Stimulated activated CD4-positive, alpha-beta T cell treated with anti-CD3 and anti-CD28 coated beads, Interleukin-1b, Interleukin-23, amount 100 ng/mL, for 48 hours (primary cell): ENCODE measurements around the gene PTN.
"Not testable (repeated sequence)": the region's sequence is repeated elsewhere in the genome, so short reads cannot be mapped to it uniquely, and the experiment has no call there.

Experiments
- DNase-seq: peaks from one replicate; pipeline ENCODE4 v3.0.0-alpha.2; 2020

PTN gene

DNA sequence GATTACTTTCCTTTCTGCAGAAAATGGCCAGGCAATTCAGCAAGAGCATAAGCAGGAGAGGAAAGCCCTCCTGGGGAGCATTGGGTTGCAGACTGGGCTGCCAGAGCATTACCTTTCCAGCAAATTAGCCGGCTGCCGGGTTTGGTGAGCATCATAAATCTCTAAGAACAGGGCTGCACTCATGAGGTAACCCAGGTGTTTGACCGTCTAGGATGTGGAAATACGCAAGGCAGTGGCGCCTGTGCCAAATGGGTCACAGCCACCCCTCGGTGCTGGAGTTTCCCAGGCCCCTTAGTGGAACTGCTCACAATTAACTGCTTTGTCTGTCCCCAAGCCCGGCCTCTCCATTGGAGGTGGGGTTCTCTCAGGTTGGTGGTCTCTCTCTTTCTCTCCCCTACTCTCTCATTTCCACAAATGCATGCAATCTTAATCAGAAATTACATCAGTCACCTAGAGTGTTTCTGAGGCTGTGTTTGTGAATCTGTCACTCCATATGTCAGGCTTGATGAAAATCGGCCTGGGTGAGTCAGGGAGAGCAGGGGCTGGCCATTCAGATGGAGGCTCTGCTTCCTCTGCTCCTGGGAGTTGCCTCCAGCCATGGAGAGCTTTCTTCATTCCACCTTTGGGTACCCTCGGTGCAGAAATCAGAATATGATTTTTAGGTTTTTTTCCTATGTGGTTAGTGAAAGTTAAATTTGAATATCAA is 26.7 kb downstream of the PTN start:
- no peak for DNase-seq

DNA sequence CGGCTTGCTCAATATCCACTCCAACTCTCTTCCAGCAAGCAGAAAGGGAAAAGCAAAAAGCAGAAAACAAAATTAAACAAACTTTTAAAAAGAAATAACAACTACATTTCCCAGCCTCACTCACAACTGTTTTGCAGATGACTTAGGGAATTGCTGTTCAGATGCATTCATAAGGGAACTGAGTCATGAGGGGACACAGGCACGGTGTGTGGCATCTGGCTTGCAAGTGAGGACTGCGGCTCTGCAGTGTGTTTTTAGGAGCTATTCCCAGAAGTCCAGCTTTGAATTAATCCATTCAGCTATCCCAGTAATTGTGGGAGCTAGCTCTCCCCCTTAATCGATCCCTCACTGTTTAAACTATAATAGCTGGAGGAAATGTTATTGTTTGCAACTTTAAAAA is 30.3 kb downstream of the PTN start:
- DNase-seq: no peak

GRCh38 chr7:137306748-137307147 is 36.8 kb downstream of the PTN start:
- DNase-seq: no peak

- DNase-seq: no peak
Observed at GRCh38 chr7:137305901-137306621, 37.5 kb downstream of the PTN start.

- no peak for DNase-seq
Observed at GRCh38 chr7:137304624-137305235, 38.8 kb downstream of the PTN start.

DNA sequence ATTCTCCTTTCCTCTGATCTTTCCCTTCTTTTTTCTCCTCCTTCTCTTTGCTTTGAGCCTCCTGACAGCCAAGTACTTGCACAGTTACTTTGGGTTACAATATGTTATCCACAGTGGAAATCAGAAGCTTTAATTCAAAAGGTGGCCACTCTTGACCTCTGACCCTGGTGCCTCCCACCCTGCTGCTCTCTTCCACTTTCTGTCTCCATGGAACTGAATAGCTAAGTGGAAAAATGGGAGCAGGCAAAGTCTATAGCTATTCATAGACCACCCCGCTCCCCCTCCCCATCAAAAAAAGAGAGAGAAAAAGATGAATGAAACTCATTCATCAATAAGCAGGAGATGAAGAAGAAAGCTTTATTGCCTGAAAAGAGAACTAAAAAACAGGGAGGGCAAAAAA is 39.4 kb downstream of the PTN start:
- no peak for DNase-seq

- no peak for DNase-seq
Observed at GRCh38 chr7:137302081-137302480, 41.5 kb downstream of the PTN start.

DNA sequence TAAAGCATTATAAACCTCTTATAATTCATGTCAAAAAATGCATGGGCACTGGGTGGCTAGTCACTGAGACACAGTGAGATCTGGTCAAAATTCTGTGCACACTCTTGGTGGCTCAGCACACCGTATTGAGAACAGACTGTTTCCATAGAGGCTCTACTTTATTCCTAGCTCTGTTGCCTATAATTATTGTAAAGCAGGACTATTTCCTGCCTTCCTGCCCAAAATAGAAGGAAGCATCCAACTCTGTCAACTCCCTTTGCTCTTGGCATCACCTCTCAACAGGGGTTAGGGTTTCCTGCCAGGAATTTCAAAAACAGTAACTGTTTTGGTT is 45.1 kb downstream of the PTN start:
- no peak for DNase-seq

- no peak for DNase-seq
Observed at GRCh38 chr7:137297551-137298463, 45.7 kb downstream of the PTN start.

DNA sequence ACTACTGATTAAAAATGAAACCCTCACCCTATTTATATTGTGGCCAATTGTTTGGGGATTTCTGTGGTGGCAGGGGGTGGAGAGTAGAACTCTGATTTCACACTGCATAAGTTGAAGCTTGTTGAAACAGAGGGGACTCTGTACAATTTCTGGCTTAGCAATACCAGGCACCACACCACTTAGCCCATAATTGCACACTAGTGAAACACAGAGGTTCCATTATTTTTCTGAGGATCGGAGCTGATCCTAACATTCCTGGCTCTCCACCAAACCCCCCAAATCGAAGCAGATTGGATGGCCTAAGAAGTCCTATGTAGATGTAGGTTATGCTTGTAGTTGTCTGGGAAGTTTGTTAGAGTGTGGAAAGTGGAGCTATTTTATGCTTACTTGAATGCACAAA is 47.0 kb downstream of the PTN start:
- no peak for DNase-seq

GRCh38 chr7:137295739-137296324 is 47.7 kb downstream of the PTN start:
- no peak for DNase-seq

DNA sequence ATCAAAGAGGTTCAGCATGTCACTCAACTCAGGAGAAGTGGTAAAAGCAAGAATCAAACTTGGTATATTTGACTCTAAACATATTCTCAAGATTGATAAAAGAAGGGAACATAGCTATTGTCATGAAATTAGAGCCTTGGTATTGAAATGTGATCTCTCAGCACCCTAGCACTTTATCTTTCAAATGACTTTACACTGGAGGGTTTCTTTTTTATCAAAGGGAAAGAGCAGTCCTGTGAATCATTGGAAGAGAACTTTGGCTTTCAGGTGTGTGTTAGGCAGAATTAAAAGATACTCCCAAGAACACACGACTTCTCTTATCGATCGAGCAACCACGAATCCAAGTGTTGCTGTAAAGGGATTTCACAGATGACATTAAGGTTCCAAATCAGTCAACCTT is 54.4 kb downstream of the PTN start:
- DNase-seq: no peak

DNA sequence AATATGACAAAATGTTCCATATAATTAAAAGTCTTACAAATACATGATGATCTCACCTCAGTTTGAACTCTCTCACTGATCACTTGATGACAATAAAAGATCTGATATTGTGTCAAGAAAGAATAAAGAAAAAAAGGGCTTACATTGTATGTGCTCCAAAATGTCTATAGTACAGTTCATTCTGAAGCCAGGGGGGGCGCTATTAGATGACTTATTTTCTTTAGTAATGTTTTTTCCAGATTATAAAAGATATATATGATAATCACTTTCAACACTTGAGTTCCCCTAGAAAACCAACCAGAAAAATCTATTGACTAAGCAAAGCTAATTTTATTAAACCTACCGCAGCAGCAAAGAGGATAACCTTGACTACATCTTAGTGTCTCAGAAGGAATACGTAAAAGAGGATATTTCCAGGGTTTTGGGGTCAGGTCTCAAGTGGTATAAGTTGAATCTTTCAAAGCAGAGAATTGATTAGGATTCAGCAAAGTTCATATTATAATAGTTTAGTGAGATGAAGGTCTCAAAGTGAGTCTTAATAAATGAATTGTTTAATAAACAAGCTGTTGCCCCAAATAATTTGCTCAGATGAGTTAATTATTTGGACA is 55.8 kb downstream of the PTN start:
- no peak for DNase-seq

- no peak for DNase-seq
Observed at GRCh38 chr7:137283153-137283552, 60.4 kb downstream of the PTN start.

DNA sequence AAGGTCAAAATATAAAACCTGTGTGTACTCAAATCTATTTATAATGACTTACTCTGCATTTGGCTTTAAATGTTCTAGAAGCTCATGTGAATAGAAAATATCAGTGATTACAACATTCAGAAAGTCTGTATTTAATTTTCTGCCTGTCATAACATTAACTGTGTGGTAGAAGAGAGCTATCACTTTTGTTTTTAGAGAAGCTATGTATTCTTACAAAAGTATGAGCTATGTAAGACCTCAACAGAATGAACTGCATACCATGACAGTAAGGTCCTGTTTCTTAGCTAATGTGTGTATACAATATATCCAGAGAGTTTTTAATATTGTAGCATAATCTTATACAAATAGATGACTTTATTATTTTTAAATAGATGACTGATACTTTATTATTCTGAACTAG is 61.5 kb downstream of the PTN start:
- no peak for DNase-seq

- DNase-seq: no peak
Observed at GRCh38 chr7:137276189-137276588, 67.3 kb downstream of the PTN start.

DNA sequence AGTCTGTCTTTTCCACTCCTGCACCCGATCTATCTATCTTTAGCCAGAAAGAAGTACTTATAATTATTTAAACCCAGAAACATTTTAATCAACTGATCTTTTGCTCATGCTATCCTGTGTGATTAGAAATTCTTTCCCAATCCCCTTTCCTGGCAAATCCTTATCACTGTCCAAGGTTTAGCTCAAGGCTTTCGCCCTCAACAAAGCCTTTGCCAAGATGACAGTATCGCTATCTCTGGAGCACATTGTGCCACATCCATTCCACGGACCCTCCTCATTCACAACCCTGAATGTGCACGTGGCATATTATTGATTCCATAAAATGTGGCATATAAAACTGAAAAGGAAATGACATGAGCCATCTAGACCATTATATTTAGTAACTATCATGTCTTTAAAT is 71.3 kb downstream of the PTN start:
- no peak for DNase-seq

GRCh38 chr7:137269240-137269639 is 74.3 kb downstream of the PTN start:
- DNase-seq: no peak

- DNase-seq: not testable (repeated sequence)
Observed at GRCh38 chr7:137268001-137268865, 75.3 kb downstream of the PTN start.

DNA sequence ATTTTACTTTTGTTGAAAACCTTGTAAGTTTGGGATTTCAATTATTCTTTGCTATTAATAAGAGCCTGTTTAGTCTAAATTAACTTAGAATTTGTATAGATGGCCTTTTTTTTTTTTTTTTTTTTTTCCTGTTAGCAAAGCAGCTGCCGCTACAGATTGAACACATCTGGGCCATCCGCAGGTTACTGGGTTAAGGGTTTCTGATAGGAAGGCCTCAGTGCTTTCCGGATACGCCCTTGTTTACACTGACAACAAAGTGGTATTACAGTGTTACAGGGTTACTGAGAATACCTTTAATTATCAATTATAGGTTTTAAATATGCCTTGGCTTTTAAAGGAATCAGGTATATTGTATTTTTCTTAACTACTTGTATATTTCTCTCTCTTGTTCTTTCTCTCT is 76.8 kb downstream of the PTN start:
- no peak for DNase-seq

- not testable (repeated sequence) for DNase-seq
Observed at GRCh38 chr7:137265480-137265879, 78.1 kb downstream of the PTN start.

DNA sequence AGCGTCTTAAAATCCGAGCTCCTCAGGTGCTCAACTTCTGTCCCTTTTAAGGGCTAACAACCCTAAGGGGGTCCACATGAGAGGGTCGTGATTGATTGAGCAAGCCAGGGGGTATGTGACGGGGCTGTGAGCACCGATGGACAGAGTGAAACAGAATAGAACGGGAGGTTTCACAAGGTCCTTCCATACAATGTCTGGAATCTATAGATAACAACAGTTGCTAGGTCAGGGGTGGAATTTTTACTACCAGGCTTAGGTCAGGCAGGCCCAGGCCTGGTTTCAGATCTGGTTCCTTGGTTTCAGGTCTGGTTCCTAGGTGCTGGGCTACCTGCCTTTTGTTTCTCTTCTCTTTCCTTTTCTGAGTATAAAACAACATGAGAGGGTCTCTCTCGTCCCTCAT is 80.9 kb downstream of the PTN start:
- no peak for DNase-seq
